Adrenal gland (tissue), 5 donors: ENCODE data around the gene PIGBOS1.

ENCODE experiments used
- CTCF ChIP-seq, 6 experiments: fragments of 450-650 bp in 4 of 6; fragments of 200-600 bp in 2 of 6; sonication (generic) in 1 of 6; IDR thresholded peaks; 1 replicate in 5 of 6; 2 replicates in 1 of 6; pipeline versions ENCODE4 v1.5.1 to v1.8.0; 2016 to 2021; ENCODE audit warnings: antibody characterized with exemption in 6 of 6, mild to moderate bottlenecking in 2 of 6, moderate library complexity in 1 of 6
- POLR2A ChIP-seq, 2 donors: fragments of 450-650 bp; IDR thresholded peaks; one replicate each; pipeline ENCODE4 v1.6.1; 2017; ENCODE audit warnings: antibody characterized with exemption in 2 of 2, mild to moderate bottlenecking in 2 of 2, moderate library complexity in 1 of 2
- donor health status: DM: no; HTN: no; CAD: no.

- no peak for TF ChIP-seq POLR2A (IDR thresholded peaks at IDR 0.05)
- no peak for TF ChIP-seq CTCF (IDR thresholded peaks at IDR 0.05)
Observed at GRCh38 chr15:55348281-55348778, 29.4 kb upstream of the PIGBOS1 start.
